K562 (cell line): ENCODE measurements around the gene ARHGAP31. TPM values are rescaled to one million over a fixed set of nuclear protein-coding genes. Genes with fewer than 3 reads are reported as not detected.
A peak's percentile ranks its signal among the peaks of the same experiment; 100 is the strongest.

Source experiments
- ATAC-seq: fragments of 200-7000 bp; cut with Tn5 transposase; 3 replicates; pipeline ENCODE4 v1.9.1; 2020; ENCODE audit warnings: moderate library complexity
- BruUV-seq: library from RNA; stranded (reverse); fragments of 400-500 nt; replicated peaks from 2 replicates; lab custom pipeline; 2021; lab: Mats Ljungman, UMichigan
- CTCF ChIA-PET: fragments of 300-600 bp; formaldehyde crosslinking; extraction: SDS; loops from one replicate; lab custom pipeline; 2021; ENCODE audit warnings: low intra/inter-chr PET ratio; lab: Yijun Ruan, JAX
- POLR2A ChIA-PET: fragments of 300-600, 350-650 bp; sonication (Branson Sonifier 250); formaldehyde crosslinking; extraction: SDS; loops from one replicate; lab custom pipeline; 2021; ENCODE audit warnings: antibody characterized with exemption, inconsistent platforms; lab: Yijun Ruan, JAX
- DNase-seq, 4 experiments: peaks; one replicate each; pipeline versions ENCODE4 v3.0.0 to v3.0.0-alpha.2; 2011 to 2018; ENCODE audit warnings: low spot score in 3 of 4, mixed read lengths in 3 of 4; ENCODE audit errors: extremely low read depth in 1 of 4
- FAIRE-seq: peaks from 2 replicates; lab custom pipeline; 2011; peaks lifted over from hg19 to GRCh38; lab: Jason Lieb, UNC
- H2AFZ ChIP-seq: 2 replicates; pipeline ENCODE4 v1.6.0; 2011; ENCODE audit warnings: low read depth, low read length, control low read depth, inconsistent platforms
- H3K27ac ChIP-seq: fragments of 200-600 bp; 3 replicates; pipeline ENCODE4 v1.8.0; 2011; ENCODE audit warnings: low read depth, mild to moderate bottlenecking, control low read depth, inconsistent platforms, low read length, moderate library complexity, mixed read lengths; ENCODE audit errors: extremely low read depth
- H3K27me3 ChIP-seq, 2 experiments: fragments of 300-600 bp in 1 of 2; 2 replicates in 1 of 2; 3 replicates in 1 of 2; pipeline versions ENCODE4 v1.6.0 to v1.8.0; 2011; ENCODE audit warnings: inconsistent platforms in 2 of 2, low read length in 2 of 2, mild to moderate bottlenecking in 1 of 2, mixed read lengths in 1 of 2, moderate library complexity in 1 of 2; ENCODE audit not compliant: control insufficient read depth in 2 of 2, insufficient read depth in 2 of 2
- H3K36me3 ChIP-seq: fragments of 300-600 bp; 3 replicates; pipeline ENCODE4 v1.8.0; 2011; ENCODE audit warnings: mild to moderate bottlenecking, low read length, inconsistent platforms; ENCODE audit not compliant: control insufficient read depth, insufficient read depth
- H3K4me1 ChIP-seq, 2 experiments: fragments of 200-600 bp in 1 of 2; replicated peaks in 1 of 2; 2 replicates in 1 of 2; 3 replicates in 1 of 2; pipeline versions ENCODE4 v1.5.1 to v1.8.0; 2011; ENCODE audit warnings: inconsistent platforms in 2 of 2, low read length in 2 of 2, mild to moderate bottlenecking in 1 of 2, mixed read lengths in 1 of 2, moderate library complexity in 1 of 2; ENCODE audit not compliant: control insufficient read depth in 2 of 2, insufficient read depth in 2 of 2
- H3K4me2 ChIP-seq: 2 replicates; pipeline ENCODE4 v1.6.1; 2011; ENCODE audit warnings: low read length, control low read depth, inconsistent platforms, mixed read lengths; ENCODE audit not compliant: insufficient read depth
- H3K4me3 ChIP-seq: fragments of 200-600 bp; sonication (generic), shearing (Covaris generic); 2 replicates; pipeline ENCODE4 v1.5.1; 2016; ENCODE audit warnings: control low read depth, inconsistent platforms
- H3K79me2 ChIP-seq: fragments of 200-600 bp; 3 replicates; pipeline ENCODE4 v1.8.0; 2011; ENCODE audit warnings: low read length, inconsistent platforms; ENCODE audit not compliant: control insufficient read depth, insufficient read depth
- H3K9ac ChIP-seq, 2 experiments: 2 replicates each; pipeline versions ENCODE4 v1.6.0 to v1.6.1; 2011; ENCODE audit warnings: low read depth in 2 of 2, low read length in 2 of 2, control low read depth in 1 of 2, inconsistent platforms in 1 of 2, mild to moderate bottlenecking in 1 of 2, mixed read lengths in 1 of 2; ENCODE audit not compliant: insufficient read depth in 1 of 2
- H3K9me1 ChIP-seq: one replicate; pipeline ENCODE4 v1.6.0; 2011; ENCODE audit warnings: inconsistent platforms, mild to moderate bottlenecking, low read length, moderate library complexity; ENCODE audit not compliant: control insufficient read depth, insufficient read depth
- H3K9me3 ChIP-seq: replicated peaks from 2 replicates; pipeline ENCODE4 v1.5.1; 2011; ENCODE audit warnings: low read depth, low read length, inconsistent platforms; ENCODE audit not compliant: control insufficient read depth, insufficient read depth
- H4K20me1 ChIP-seq: replicated peaks from 2 replicates; pipeline ENCODE4 v1.6.1; 2011; ENCODE audit warnings: low read length, inconsistent platforms, mixed read lengths; ENCODE audit not compliant: control insufficient read depth, insufficient read depth
- IFI16 ChIP-seq: fragments of 250-450 bp; sonication (Bioruptor Pico); IDR thresholded peaks from 2 replicates; pipeline ENCODE4 v2.1.2; 2022; ENCODE audit warnings: mild to moderate bottlenecking, inconsistent platforms
- NONO ChIP-seq, 2 experiments: fragments of 200-400 bp in 1 of 2; fragments of 450-650 bp in 1 of 2; formaldehyde crosslinking in 1 of 2; IDR thresholded peaks; 2 replicates each; pipeline ENCODE4 v1.6.1; 2017; ENCODE audit warnings: low read depth in 2 of 2, mild to moderate bottlenecking in 2 of 2, moderate library complexity in 2 of 2, low read length in 1 of 2
- POLR2H ChIP-seq: IDR thresholded peaks from 2 replicates; pipeline ENCODE4 v1.6.1; 2016; ENCODE audit warnings: missing genetic modification characterization, low read depth, mild to moderate bottlenecking, control low read depth, missing compliant biosample characterization, moderate library complexity
- POU5F1 ChIP-seq: fragments of 150-350 bp; IDR thresholded peaks from 2 replicates; pipeline ENCODE4 v1.6.1; 2014; ENCODE audit warnings: borderline replicate concordance, low read length, low read depth, mild to moderate bottlenecking; ENCODE audit not compliant: partially characterized antibody
- ZNF316 ChIP-seq: fragments of 450-650 bp; IDR thresholded peaks from 2 replicates; pipeline ENCODE4 v1.6.1; 2016
- WGBS: fragments of 100-300 bp; shearing (Covaris generic); methylation state at CpG from one replicate; pipeline ENCODE4 v1.1.6; 2016; ENCODE audit warnings: low coverage, mixed read lengths; ENCODE audit not compliant: insufficient coverage; ENCODE audit errors: missing lambda C conversion rate; 5-methylcytosine and 5-hydroxymethylcytosine counted together
- in situ Hi-C: fragments of 300-500 bp; cut with MboI; formaldehyde crosslinking; loops from 4 replicates; pipeline ENCODE4 v1.15.0; 2018; ENCODE audit warnings: inconsistent platforms, mixed read lengths
- intact Hi-C: fragments of 100-400 bp; cut with micrococcal nuclease; formaldehyde crosslinking; loops from 2 replicates; pipeline ENCODE4 v1.14.2; 2022
- polyA plus RNA-seq, 8 experiments: library from polyadenylated mRNA; depleted of rRNA in 4 of 8; stranded (reverse) in 5 of 8; unstranded in 3 of 8; fragments of >200 nt; fragmentation: Nextera tagmentation in 2 of 8; fragmentation: Illumina TruSeq in 1 of 8; extraction: Ambion mirVana in 2 of 8; extraction: Trizol in 1 of 8; gene quantifications; 2 replicates each; pipeline versions ENCODE4 v1.2.1 to v1.2.3, GENCODE V29; 2011 to 2014; ENCODE audit warnings: inconsistent platforms in 1 of 8, missing spikeins in 1 of 8
- total RNA-seq, 7 experiments: library from RNA; depleted of rRNA in 6 of 7; stranded (reverse); fragments of >200 nt in 6 of 7; fragmentation: Illumina TruSeq in 2 of 7; extraction: Trizol in 2 of 7; gene quantifications; 2 replicates each; pipeline versions ENCODE4 v1.2.1 to v1.2.3, GENCODE V29; 2011 to 2021; ENCODE audit warnings: low replicate concordance in 1 of 7
- TF ChIP-seq, protein P1 (sequence below): fragments of 450-650 bp; formaldehyde crosslinking; IDR thresholded peaks from 2 replicates; pipeline ENCODE4 v1.4.0; 2020; ENCODE audit warnings: mild to moderate bottlenecking, mixed read lengths
- TF ChIP-seq, protein P2 (sequence below): fragments of 250-450 bp; sonication (Bioruptor Pico); IDR thresholded peaks from 2 replicates; pipeline ENCODE4 v1.4.0; 2020; ENCODE audit warnings: mild to moderate bottlenecking, moderate library complexity
- TF ChIP-seq, protein P3 (sequence below): fragments of 450-650 bp; conservative IDR thresholded peaks from 2 replicates; pipeline ENCODE4 v1.6.1; 2016; ENCODE audit warnings: missing genetic modification characterization, low read depth, mild to moderate bottlenecking, missing compliant biosample characterization, moderate library complexity

Gene ARHGAP31
- total and polyA plus RNA-seq, 9 of the 15 experiments (the other 6 are each of a cell fraction or from before 2014, with no cell fraction given): under 0.01 to 0.13 (median 0.06) TPM; not detected in 5

DNA sequence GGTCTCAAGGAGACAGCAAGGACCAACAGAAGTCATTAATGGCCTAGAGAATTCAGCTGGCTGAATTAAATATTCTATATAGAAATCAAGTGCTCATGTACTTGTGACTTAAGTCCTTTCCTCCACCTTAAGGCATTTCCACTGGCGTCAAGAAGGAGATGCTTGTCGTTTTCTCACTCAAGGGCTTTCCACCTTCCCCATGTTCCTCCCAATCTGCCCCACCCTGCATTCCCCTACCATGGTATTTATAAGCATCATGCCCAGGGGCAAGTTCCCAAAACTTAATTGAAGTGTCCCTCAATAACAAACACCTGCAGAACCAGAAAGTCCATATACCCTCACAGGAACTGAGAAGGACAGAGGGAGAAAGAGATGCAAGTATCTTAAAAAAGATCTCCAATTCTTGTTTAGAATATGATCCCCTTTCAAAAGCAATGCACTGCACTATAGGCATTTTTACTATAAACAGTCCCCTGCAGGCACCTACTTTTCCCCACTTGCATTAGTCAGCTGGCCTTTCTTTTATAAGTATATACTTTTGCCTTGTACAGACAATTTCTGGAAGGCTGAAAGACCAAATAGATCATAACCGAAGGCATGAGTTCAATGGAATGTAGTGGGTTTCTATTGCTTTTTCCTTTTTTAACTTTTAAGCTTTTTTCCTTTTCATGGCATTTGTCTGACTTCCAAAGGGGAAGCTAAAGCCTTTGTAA is 139.6 kb downstream of the ARHGAP31 start (continued):
- TF ChIP-seq POLR2H: no peak

DNA sequence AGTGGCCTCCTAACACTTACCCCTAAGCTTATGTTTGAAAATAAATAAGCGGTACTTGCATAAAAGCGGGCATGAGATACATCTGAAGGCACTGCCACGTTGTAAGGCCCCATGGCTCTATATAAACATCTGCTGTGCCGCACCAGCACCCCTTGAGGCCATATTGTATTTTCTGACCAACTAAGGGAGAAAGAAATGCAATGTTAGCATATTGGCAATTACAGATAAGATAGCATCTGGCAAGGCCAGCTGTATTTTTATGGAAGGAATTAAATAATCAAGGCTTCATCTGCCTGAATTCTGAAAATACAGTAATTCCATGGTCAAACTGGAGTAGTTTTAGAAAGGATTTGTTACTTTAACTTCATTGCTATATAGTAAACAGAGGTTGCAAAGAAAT is 140.5 kb downstream of the ARHGAP31 start:
- Histone ChIP-seq H3K27me3 (no peaks in the 10 kb centered on the region), H3K4me2 (no peak overlapping the region), H3K79me2 (no peaks in the 10 kb centered on the region), H3K27ac (no peak overlapping the region), H3K36me3 (peaks cover 79% of the 10 kb centered on the region), H3K9me3 (no peaks in the 10 kb centered on the region; the same call in 1 of the 2 replicates), H4K20me1 (no peaks in the 10 kb centered on the region), H3K9me1 (no peaks in the 10 kb centered on the region), H2AFZ (no peak overlapping the region), H3K4me3 (no peak overlapping the region), H3K4me1 (no peaks in the 10 kb centered on the region), H3K9ac (no peak overlapping the region)
- ChIA-PET CTCF (no interaction called here), POLR2A (no interaction called here)
- BruUV-seq: no TSS peak
- DNase-seq (no peak), FAIRE-seq (no peak), ATAC-seq (no peak)
- WGBS: 96% methylated on average over 4 of the region's 4 CpGs
- intact Hi-C loops: no loop called here
- TF ChIP-seq, protein P1, sequence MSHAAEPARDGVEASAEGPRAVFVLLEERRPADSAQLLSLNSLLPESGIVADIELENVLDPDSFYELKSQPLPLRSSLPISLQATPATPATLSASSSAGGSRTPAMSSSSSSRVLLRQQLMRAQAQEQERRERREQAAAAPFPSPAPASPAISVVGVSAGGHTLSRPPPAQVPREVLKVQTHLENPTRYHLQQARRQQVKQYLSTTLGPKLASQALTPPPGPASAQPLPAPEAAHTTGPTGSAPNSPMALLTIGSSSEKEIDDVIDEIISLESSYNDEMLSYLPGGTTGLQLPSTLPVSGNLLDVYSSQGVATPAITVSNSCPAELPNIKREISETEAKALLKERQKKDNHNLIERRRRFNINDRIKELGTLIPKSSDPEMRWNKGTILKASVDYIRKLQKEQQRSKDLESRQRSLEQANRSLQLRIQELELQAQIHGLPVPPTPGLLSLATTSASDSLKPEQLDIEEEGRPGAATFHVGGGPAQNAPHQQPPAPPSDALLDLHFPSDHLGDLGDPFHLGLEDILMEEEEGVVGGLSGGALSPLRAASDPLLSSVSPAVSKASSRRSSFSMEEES (CRISPR knock-in tag): no peak
- TF ChIP-seq, protein P2, sequence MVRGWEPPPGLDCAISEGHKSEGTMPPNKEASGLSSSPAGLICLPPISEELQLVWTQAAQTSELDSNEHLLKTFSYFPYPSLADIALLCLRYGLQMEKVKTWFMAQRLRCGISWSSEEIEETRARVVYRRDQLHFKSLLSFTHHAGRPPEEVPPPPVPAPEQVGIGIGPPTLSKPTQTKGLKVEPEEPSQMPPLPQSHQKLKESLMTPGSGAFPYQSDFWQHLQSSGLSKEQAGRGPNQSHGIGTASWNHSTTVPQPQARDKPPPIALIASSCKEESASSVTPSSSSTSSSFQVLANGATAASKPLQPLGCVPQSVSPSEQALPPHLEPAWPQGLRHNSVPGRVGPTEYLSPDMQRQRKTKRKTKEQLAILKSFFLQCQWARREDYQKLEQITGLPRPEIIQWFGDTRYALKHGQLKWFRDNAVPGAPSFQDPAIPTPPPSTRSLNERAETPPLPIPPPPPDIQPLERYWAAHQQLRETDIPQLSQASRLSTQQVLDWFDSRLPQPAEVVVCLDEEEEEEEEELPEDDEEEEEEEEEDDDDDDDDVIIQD: no peak
- TF ChIP-seq IFI16 (CRISPR knock-in tag) (no peak), NONO (IDR thresholded peaks at IDR 0.05; ENCODE audit: low read depth in 2 of 2, low read length in 1 of 2) (no peak), ZNF316 (0 out of 2 replicates have a peak, but pooled peaks have one; percentile 12), POU5F1 (no peak)
- TF ChIP-seq, protein P3, sequence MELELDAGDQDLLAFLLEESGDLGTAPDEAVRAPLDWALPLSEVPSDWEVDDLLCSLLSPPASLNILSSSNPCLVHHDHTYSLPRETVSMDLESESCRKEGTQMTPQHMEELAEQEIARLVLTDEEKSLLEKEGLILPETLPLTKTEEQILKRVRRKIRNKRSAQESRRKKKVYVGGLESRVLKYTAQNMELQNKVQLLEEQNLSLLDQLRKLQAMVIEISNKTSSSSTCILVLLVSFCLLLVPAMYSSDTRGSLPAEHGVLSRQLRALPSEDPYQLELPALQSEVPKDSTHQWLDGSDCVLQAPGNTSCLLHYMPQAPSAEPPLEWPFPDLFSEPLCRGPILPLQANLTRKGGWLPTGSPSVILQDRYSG: no peak
- in situ Hi-C loops: no loop called here
